GM11168 (cell line): ENCODE data around the gene IL22.

ENCODE experiments used
- in situ Hi-C: fragments of 300-500 bp; cut with MboI; formaldehyde crosslinking; loops from one replicate; pipeline ENCODE4 v1.12.0; 2022; ENCODE audit warnings: low sequenced_read_pairs; ENCODE audit not compliant: unreplicated experiment

The IL22 gene

DNA sequence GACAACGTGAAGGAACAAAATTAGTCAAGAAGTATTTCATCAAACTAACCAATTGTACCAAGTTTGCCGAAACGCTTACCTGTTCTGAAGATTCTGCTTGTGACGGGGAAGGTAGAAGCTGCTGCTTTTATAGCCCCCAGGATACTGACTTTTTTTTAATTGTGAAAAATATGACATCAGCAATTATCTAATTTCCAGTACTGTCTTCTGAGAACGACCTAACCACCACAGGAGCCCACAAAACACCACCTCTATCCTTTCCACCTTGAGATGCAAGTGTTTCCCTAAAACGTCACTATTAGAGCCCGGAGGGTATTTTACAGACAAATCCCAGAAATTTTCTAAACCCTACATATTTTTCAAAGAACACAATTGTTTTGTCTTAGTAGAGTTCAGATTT, at the start of gene IL22:
TSS of gene IL22 (minus strand) at position 101 of the 400 bp plus-strand sequence. CDS start 156 bp downstream, outside the sequence.
- in situ Hi-C loops = no loop called here

DNA sequence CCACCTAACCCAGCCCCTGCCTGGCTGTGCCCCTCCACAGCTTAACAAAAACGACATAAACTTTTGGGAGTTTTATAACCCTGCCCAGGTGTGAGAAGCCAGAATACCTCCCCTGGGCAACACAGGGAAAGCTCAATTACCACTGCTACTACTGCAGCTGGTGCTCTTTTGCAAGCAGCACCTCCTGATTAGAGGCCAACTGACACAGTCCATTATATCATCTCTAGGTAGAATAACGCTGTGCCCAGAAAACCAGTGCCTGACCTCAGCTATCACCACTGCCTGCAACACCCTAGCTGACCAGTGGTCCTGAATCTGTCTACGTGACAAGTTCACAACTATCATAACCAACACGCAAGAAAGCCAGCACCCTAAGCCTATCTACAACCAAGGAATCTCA, 44.5 kb upstream of the IL22 start:
- in situ Hi-C loops = no loop called here

DNA sequence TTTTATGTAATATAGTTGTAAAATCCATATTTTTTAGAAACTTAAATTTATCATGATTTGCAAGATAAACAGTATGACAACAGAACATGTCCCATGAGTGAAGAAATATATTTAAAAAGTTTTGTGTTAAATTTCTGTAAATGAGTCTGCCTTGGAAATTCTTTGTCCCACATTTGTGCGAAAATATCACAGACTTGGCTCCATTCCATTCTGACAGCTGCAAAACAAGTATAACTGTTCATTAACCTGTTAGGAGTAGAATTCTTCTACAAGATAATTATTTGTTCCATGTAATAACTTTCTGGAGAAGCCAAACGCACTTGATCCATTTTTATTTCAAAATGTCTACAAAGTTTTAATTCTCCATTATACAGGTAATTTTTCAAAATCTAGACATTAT, 40.8 kb upstream of the IL22 start:
- in situ Hi-C loops = no loop called here

- in situ Hi-C loops = no loop called here
These were observed 39.9 kb upstream of the IL22 start for GRCh38 chr12:68293347-68293746.

DNA sequence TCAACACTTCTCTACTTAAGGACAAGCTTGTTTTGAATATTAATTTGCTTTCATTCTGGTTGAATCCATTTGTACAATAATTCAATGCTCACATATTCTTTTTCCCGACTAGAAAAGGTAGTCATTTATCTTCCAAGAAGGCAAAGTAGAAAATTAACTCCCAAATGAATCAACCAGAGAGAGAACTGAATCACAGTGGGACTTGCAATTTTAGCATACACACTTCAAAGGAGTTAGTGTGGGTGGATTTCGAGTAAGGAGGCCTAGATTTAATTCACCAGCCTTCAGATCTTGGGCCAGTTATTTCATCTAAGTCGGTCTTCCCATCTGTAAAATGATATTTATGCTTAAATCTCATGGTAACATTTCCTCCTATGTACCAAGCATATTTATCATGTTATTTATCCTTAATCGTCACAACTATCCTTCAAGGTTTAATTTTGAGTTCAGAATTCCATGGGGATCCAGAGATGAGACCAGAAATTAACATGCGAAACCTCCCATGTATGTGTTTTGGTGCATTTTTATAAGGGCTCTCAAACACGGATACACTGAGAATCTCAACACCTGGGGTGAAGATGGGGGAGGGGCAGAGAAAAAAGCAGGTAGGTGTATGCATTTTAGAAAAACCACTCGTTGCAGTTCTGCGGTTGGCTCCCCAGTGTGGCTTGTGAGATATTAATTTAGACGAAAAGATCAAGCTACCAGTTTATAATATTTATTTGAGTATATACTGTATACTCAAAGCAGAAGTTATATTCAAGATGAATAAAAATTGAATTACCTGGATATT, 38.9 kb upstream of the IL22 start:
- in situ Hi-C loops = no loop called here

GRCh38 chr12:68291396-68292036, 38.1 kb upstream of the IL22 start:
- in situ Hi-C loops = no loop called here

- in situ Hi-C loops = no loop called here
These were observed 36.7 kb upstream of the IL22 start for GRCh38 chr12:68290126-68290525.

GRCh38 chr12:68287106-68287505, 33.7 kb upstream of the IL22 start:
- in situ Hi-C loops = no loop called here

DNA sequence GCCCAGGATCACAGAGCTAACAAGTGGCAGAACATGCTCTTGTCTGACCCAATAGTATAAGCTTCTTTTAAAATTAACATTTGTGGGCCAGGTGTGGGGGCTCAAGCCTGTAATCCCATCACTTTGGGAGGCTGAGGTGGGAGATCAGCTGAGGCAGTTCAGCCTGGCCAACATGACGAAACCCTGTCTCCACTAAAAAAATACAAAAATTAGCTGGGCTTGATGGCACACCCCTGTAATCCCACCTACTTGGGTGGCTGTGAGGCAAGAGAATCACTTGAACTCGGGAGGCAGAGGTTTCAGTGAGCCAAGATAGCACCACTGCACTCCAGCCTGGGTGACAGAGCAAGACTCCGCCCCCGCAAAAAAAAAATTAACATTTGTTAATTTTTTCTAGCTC, 33.0 kb upstream of the IL22 start:
- in situ Hi-C loops = no loop called here

GRCh38 chr12:68285541-68285940, 32.1 kb upstream of the IL22 start:
- in situ Hi-C loops = no loop called here

GRCh38 chr12:68281322-68282077, 28.1 kb upstream of the IL22 start:
- in situ Hi-C loops = no loop called here

DNA sequence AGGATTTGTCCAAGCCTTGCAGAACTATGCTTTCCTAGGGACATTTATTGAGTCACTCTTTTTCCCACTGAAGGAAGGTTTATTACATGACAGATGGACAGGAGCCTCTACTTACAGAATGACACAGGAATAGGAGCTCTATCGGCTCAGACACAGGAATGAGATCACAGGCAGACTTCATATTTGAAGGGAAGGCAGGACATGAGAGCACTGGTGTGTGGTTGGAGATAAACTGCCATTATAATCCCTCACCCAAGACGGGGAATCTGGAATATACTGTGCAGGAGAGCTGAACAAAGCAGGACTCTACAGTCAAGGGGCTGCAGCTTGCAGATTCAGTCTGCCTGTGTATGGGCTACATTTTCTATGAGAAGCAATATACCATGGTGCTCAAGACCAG, 26.8 kb upstream of the IL22 start:
- in situ Hi-C loops = no loop called here

DNA sequence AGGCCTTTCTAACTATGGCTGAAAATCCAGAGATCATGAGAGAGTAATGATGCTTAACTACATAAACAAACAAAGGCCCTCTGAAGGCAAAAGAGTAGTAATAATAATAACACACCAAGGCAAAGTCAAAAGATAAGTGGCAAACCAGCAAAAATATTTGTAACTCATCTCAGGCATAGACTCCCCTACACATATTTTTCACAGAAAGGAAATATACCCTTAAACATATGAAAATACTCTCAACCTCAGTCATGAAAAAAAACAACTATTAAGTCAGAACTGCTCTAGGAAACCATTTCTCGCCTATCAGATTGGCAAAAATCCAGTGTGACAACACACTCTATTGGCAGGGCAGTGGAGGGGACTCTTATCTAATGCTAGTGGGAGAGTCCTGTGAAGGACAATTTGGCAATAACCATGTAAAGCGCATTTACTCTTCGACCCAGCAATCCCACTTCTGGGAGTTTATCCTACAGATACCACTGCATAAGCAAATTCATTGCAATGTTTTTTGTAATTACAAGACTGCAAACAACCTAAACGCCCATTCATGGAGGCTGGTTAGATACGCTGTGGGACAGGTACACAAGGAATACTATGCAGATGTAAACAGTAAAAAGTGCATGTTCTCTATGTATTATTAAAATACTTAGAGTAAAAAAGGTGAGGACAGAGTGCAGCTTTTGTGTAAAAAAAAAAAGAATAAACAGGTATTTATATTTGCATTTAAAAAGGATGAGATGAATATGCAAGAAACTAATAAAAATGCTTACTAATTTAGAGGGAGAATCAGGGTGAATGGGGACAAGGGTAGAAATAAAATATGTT, 26.0 kb upstream of the IL22 start:
- in situ Hi-C loops = no loop called here

DNA sequence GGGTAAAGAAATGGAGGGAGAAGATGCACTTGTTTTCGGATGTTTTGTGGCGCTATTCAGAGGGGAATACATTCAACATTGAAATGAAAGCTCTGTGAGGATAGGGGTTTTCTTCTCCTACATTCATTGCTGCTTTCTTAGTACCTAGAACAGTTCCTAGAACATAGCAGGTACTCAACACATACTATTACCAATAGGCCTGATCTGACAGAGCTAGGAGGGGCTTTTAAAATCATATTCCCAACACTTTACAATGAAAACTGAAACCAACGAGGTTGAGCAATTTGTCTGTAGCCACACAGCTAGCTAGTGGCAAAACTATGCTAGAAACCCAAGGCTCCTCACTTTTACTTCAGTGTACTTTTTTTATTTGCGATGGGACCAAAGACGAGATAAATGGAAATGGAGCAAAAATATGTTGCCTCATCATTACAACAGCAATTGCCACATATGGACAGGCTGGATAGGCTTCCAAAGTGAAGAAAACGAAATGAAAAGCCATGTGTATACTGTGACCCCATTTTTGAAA, 23.1 kb upstream of the IL22 start:
- in situ Hi-C loops = no loop called here

DNA sequence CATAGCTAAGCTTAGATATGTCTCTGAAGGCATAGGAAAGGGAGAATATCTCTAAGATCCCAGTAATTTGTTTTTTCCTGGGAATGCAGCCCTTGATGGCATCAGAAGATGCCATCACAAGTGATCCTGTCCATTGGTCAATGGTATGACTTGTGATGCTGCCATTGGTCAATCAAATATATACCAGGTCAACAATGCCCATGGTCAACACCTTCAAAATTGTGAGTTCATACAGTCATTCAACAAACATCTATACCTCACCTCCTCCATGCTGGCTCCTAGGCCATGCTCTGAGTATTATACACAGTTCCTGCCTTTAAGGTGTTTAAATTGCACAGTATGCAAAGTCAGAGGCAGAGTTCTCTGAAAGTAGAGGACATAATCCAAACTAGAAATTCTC, 19.3 kb upstream of the IL22 start:
- in situ Hi-C loops = no loop called here

- in situ Hi-C loops = no loop called here
These were observed 17.9 kb upstream of the IL22 start for GRCh38 chr12:68271346-68271745.

- in situ Hi-C loops = no loop called here
These were observed 17.0 kb upstream of the IL22 start for GRCh38 chr12:68270358-68270757.

GRCh38 chr12:68269779-68270178, 16.4 kb upstream of the IL22 start:
- in situ Hi-C loops = no loop called here

DNA sequence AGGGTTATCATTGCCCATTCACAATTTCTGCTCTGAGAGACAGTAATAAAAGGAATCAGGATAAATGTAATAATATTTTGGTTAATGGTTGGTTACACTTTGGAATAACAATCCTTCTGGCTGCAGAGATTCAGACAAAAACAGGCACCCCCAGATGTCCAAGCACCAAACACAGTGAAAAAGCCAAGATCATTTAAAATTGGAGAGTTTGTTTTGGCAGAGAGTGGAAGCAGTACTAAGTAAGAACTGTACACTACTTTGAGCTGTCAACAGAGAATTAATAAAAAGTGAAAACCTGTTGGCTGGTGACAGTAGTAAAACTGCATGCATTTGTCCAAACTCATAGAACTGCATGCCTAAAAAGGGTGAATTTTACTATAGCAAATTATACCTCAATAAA, 15.6 kb upstream of the IL22 start:
- in situ Hi-C loops = no loop called here

GRCh38 chr12:68267892-68268396, 14.5 kb upstream of the IL22 start:
- in situ Hi-C loops = no loop called here
